ENCODE measurements around the gene EHD1. TPM values are rescaled to one million over a fixed set of nuclear protein-coding genes. Genes with fewer than 3 reads are reported as not detected.

Gene EHD1
- total RNA-seq (100 to 1,000 TPM; 124 to 263 (median 208) TPM), polyA plus RNA-seq (100 to 1,000 TPM; 102 to 141 TPM), total RNA-seq (313 reads per million, percentile 96 among the genes with 10 or more reads in this experiment)

- Mint-ChIP-seq H3K9me3 (peaks cover 0 to 3% (median 0%) of the 10 kb centered on the region in 11 donors), H3K27me3 (no peaks in the 10 kb centered on the region), H3K36me3 (peaks cover 0 to 27% (median 16%) of the 10 kb centered on the region in 5 donors), H3K4me1 (peaks cover 49 to 65% (median 60%) of the 10 kb centered on the region in 7 donors), H3K27ac (peak within 1 kb of the TSS; percentile 88 to 98 (median 94)), H3K4me3 (peak within 1 kb of the TSS; percentile 95 to 99 (median 98))
- intact Hi-C loops (cut with micrococcal nuclease), result loop anchor here (1.0 to 5.0 kb wide), 14 partner anchors 9 to 619 kb away; partner anchors contain the start of genes ATG2A (in 2 of the 2), PPP2R5B (in 2 of the 2), CDCA5 (in 1 of the 2) and MAP4K2 (in 1 of the 2)
- Histone ChIP-seq H3K36me3 (ENCODE audit: control insufficient read depth in 2 of 3, insufficient read depth in 3 of 3, low read length in 3 of 3) (peaks cover 0 to 18% (median 7%) of the 10 kb centered on the region in 3 experiments), H3K27ac (ENCODE audit: low read depth, low read length) (peak within 1 kb of the TSS; percentile 81), H3K4me3 (ENCODE audit: low read length) (peak within 1 kb of the TSS; percentile 100), H3K4me1 (ENCODE audit: control insufficient read depth in 2 of 2, insufficient read depth in 2 of 2, low read length in 2 of 2) (peaks cover 39 to 45% of the 10 kb centered on the region in 2 donors), H3K27me3 (ENCODE audit: control insufficient read depth in 2 of 2, insufficient read depth in 2 of 2, low read length in 2 of 2) (no peaks in the 10 kb centered on the region), H3K9me3 (ENCODE audit: control insufficient read depth in 2 of 3, low read length in 3 of 3) (no peaks in the 10 kb centered on the region)
- ATAC-seq (peak; percentile 91), DNase-seq (peak; percentile 98 to 99 (median 99))
- ChIA-PET CTCF (interaction anchor here (0.7 to 30.3 kb wide), 5 partner anchors 9 to 90 kb away, joined by 3 to 945 read pairs (median 5); partner anchors contain the start of gene CDC42BPG), POLR2A (interaction anchor here (0.7 to 26.0 kb wide), 9 partner anchors 12 to 644 kb away, joined by 3 to 1324 read pairs (median 4); partner anchors contain the start of genes CDC42BPG, PPP2R5B, RASGRP2 and ZNHIT2)
Observed at GRCh38 chr11:64878494-64879243, at the start of gene EHD1. TSS of gene EHD1 (minus strand) at chr11:64878621. CDS start at chr11:64878464, 157 bp downstream.

- Mint-ChIP-seq H3K4me1 (peaks cover 9 to 24% (median 14%) of the 10 kb centered on the region in 7 donors), H3K4me3 (peak overlapping the region in 7 of 10 donors; percentile 17 to 92 (median 48)), H3K27ac (peak overlapping the region in 1 of 9 donors; percentile 66), H3K36me3 (peaks cover 0 to 28% (median 8%) of the 10 kb centered on the region in 5 donors), H3K27me3 (no peaks in the 10 kb centered on the region), H3K9me3 (no peaks in the 10 kb centered on the region)
- Histone ChIP-seq H3K27ac (ENCODE audit: low read depth, low read length) (no peak overlapping the region), H3K4me1 (ENCODE audit: control insufficient read depth in 2 of 2, insufficient read depth in 2 of 2, low read length in 2 of 2) (peaks cover 11 to 15% of the 10 kb centered on the region in 2 donors), H3K36me3 (ENCODE audit: control insufficient read depth in 2 of 3, insufficient read depth in 3 of 3, low read length in 3 of 3) (peaks cover 0 to 21% (median 0%) of the 10 kb centered on the region in 3 experiments), H3K27me3 (ENCODE audit: control insufficient read depth in 2 of 2, insufficient read depth in 2 of 2, low read length in 2 of 2) (no peaks in the 10 kb centered on the region), H3K4me3 (ENCODE audit: low read length) (no peak overlapping the region), H3K9me3 (ENCODE audit: control insufficient read depth in 2 of 3, low read length in 3 of 3) (no peaks in the 10 kb centered on the region)
- no peak for ATAC-seq
- POLR2A ChIA-PET, result no interaction called here
- intact Hi-C loops (cut with micrococcal nuclease), result no loop called here
- DNase-seq, result no peak
- CTCF ChIA-PET, result no interaction called here
Observed at GRCh38 chr11:64926689-64927088, 48.3 kb upstream of the EHD1 start.

GRCh38 chr11:64925536-64926436 lies 47.4 kb upstream of the EHD1 start:
- Mint-ChIP-seq H3K27me3 (no peaks in the 10 kb centered on the region), H3K36me3 (peaks cover 0 to 21% (median 7%) of the 10 kb centered on the region in 5 donors), H3K4me1 (peaks cover 9 to 24% (median 14%) of the 10 kb centered on the region in 7 donors), H3K9me3 (no peaks in the 10 kb centered on the region), H3K4me3 (peak overlapping the region in 9 of 10 donors; percentile 83 to 99 (median 92)), H3K27ac (peak overlapping the region in 5 of 9 donors; percentile 19 to 97 (median 72))
- H3K36me3 ChIP-seq (ENCODE audit: control insufficient read depth in 2 of 3, insufficient read depth in 3 of 3, low read length in 3 of 3), result peaks cover 0 to 13% (median 0%) of the 10 kb centered on the region in 3 experiments
- ATAC-seq (no peak), DNase-seq (no peak)
- peaks cover 11 to 15% of the 10 kb centered on the region in 2 donors for H3K4me1 ChIP-seq (ENCODE audit: control insufficient read depth in 2 of 2, insufficient read depth in 2 of 2, low read length in 2 of 2)
- POLR2A ChIA-PET, result interaction anchor here (0.7 to 2.0 kb wide), 2 partner anchors 147 to 255 kb away, joined by 3 to 10 read pairs; partner anchors contain the start of genes CAPN1 and SF1
- H3K9me3 ChIP-seq (ENCODE audit: control insufficient read depth in 2 of 3, low read length in 3 of 3), result no peaks in the 10 kb centered on the region
- CTCF ChIA-PET, result interaction anchor here (0.7 kb wide), 1 partner anchor 88 kb away, joined by 3 read pairs; the partner anchor contains the start of gene ARL2
- no peak overlapping the region for H3K4me3 ChIP-seq (ENCODE audit: low read length)
- intact Hi-C loops (cut with micrococcal nuclease), result loop anchor here in 1 of 2 donors (2.0 kb wide), 1 partner anchor 47 kb away; the partner anchor contains the start of gene EHD1
- H3K27me3 ChIP-seq (ENCODE audit: control insufficient read depth in 2 of 2, insufficient read depth in 2 of 2, low read length in 2 of 2), result no peaks in the 10 kb centered on the region
- H3K27ac ChIP-seq (ENCODE audit: low read depth, low read length), result no peak overlapping the region

- Mint-ChIP-seq H3K27me3 (no peaks in the 10 kb centered on the region), H3K9me3 (no peaks in the 10 kb centered on the region), H3K4me3 (peak overlapping the region; percentile 83 to 99 (median 92)), H3K36me3 (peaks cover 0 to 14% (median 3%) of the 10 kb centered on the region in 5 donors), H3K27ac (peak overlapping the region in 8 of 9 donors; percentile 19 to 97 (median 70)), H3K4me1 (peaks cover 9 to 24% (median 14%) of the 10 kb centered on the region in 7 donors)
- peak overlapping the region; percentile 81 for H3K27ac ChIP-seq (ENCODE audit: low read depth, low read length)
- POLR2A ChIA-PET, result interaction anchor here (0.5 to 2.0 kb wide), 7 partner anchors 10 to 146 kb away, joined by 3 to 17 read pairs (median 4); partner anchors contain the start of genes ARL2, EHD1 and SF1
- CTCF ChIA-PET, result interaction anchor here (0.6 to 0.9 kb wide), 2 partner anchors 43 to 76 kb away, joined by 3 read pairs; no protein-coding TSS in a partner anchor
- no peak for ATAC-seq
- no peaks in the 10 kb centered on the region for H3K9me3 ChIP-seq (ENCODE audit: control insufficient read depth in 2 of 3, low read length in 3 of 3)
- H3K36me3 ChIP-seq (ENCODE audit: control insufficient read depth in 2 of 3, insufficient read depth in 3 of 3, low read length in 3 of 3), result peaks cover 0 to 6% (median 0%) of the 10 kb centered on the region in 3 experiments
- intact Hi-C loops (cut with micrococcal nuclease), result loop anchor here (1.0 to 5.0 kb wide), 15 partner anchors 9 to 1342 kb away; partner anchors contain the start of genes CDCA5 (in 2 of the 2), EHD1 (in 2 of the 2), SAC3D1 (in 2 of the 2) and SNX15 (in 2 of the 2)
- peaks cover 11 to 15% of the 10 kb centered on the region in 2 donors for H3K4me1 ChIP-seq (ENCODE audit: control insufficient read depth in 2 of 2, insufficient read depth in 2 of 2, low read length in 2 of 2)
- no peak for DNase-seq
- H3K4me3 ChIP-seq (ENCODE audit: low read length), result peak overlapping the region; percentile 67
- H3K27me3 ChIP-seq (ENCODE audit: control insufficient read depth in 2 of 2, insufficient read depth in 2 of 2, low read length in 2 of 2), result no peaks in the 10 kb centered on the region
Observed at GRCh38 chr11:64924910-64925284, 46.5 kb upstream of the EHD1 start.

- ChIA-PET POLR2A (interaction anchor here (0.5 to 2.0 kb wide), 11 partner anchors 9 to 145 kb away, joined by 3 to 17 read pairs (median 4); partner anchors contain the start of genes ARL2, EHD1 and SF1), CTCF (interaction anchor here (0.5 to 0.9 kb wide), 3 partner anchors 42 to 235 kb away, joined by 3 to 6 read pairs (median 3); no protein-coding TSS in a partner anchor)
- Mint-ChIP-seq H3K9me3 (no peaks in the 10 kb centered on the region), H3K4me1 (peaks cover 9 to 24% (median 14%) of the 10 kb centered on the region in 7 donors), H3K27me3 (no peaks in the 10 kb centered on the region), H3K27ac (peak within 1 kb of the TSS; percentile 95 to 100 (median 98)), H3K36me3 (peaks cover 0 to 11% (median 0%) of the 10 kb centered on the region in 5 donors), H3K4me3 (peak within 1 kb of the TSS; percentile 89 to 99 (median 96))
- peaks cover 11 to 15% of the 10 kb centered on the region in 2 donors for H3K4me1 ChIP-seq (ENCODE audit: control insufficient read depth in 2 of 2, insufficient read depth in 2 of 2, low read length in 2 of 2)
- ATAC-seq (peak; percentile 95), DNase-seq (peak; percentile 79 to 92 (median 89))
- peaks cover 0 to 3% (median 0%) of the 10 kb centered on the region in 3 experiments for H3K36me3 ChIP-seq (ENCODE audit: control insufficient read depth in 2 of 3, insufficient read depth in 3 of 3, low read length in 3 of 3)
- H3K4me3 ChIP-seq (ENCODE audit: low read length), result peak within 1 kb of the TSS; percentile 67
- no peaks in the 10 kb centered on the region for H3K9me3 ChIP-seq (ENCODE audit: control insufficient read depth in 2 of 3, low read length in 3 of 3)
- H3K27me3 ChIP-seq (ENCODE audit: control insufficient read depth in 2 of 2, insufficient read depth in 2 of 2, low read length in 2 of 2), result no peaks in the 10 kb centered on the region
- peak within 1 kb of the TSS; percentile 81 for H3K27ac ChIP-seq (ENCODE audit: low read depth, low read length)
- intact Hi-C loops (cut with micrococcal nuclease), result loop anchor here (1.0 to 5.0 kb wide), 15 partner anchors 8 to 1343 kb away; partner anchors contain the start of genes CDCA5 (in 2 of the 2), EHD1 (in 2 of the 2), SAC3D1 (in 2 of the 2) and SNX15 (in 2 of the 2)
Observed at GRCh38 chr11:64923944-64924909, 45.8 kb upstream of the EHD1 start, which contains the start of gene PPP2R5B. TSS of gene PPP2R5B (plus strand) at chr11:64924689. CDS start at chr11:64925735, 1,046 bp downstream.
